GM21529 (cell line): ENCODE measurements around the gene BCL6.

ENCODE experiments used
- ATAC-seq: cut with Tn5 transposase; IDR thresholded peaks from one replicate; pipeline ENCODE4 v1.9.1; 2021; ENCODE audit not compliant: unreplicated experiment

BCL6 gene

GRCh38 chr3:187678726-187679268, 66.5 kb downstream of the BCL6 start:
- ATAC-seq: no peak

DNA sequence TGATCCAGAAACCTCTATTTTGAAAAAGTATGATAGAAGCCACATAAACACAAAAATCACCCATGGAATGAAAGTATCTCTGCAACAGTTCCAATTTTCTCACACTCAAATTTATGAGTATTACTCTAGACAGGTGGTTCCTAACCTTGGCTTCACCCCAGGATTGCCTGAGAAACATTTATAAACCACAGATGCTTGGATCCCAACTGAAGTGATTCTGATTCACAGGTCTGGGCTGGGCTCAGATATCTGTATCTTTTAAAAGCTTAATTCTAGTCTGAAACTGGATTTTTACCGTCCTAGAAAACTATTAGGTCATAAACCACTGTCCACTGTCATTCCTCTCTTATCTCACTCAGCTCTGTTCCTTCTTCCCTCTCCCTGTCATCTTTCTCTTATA, 67.7 kb downstream of the BCL6 start:
- ATAC-seq: no peak

- ATAC-seq: no peak
Measured at GRCh38 chr3:187673012-187673411, 72.3 kb downstream of the BCL6 start.
